Endothelial cell (in vitro differentiated cells): ENCODE results near the gene PATJ. TPM values are rescaled to one million over a fixed set of nuclear protein-coding genes. Genes with fewer than 3 reads are reported as not detected.
"Not testable (repeated sequence)": the region's sequence is repeated elsewhere in the genome, so short reads cannot be mapped to it uniquely, and the experiment has no call there.

ENCODE experiments used
- DNase-seq: peaks from one replicate; pipeline ENCODE4 v3.0.0; 2021; ENCODE audit warnings: low spot score
- H3K27ac Mint-ChIP-seq: one replicate; pipeline ENCODE4 v1.8.0; 2021; ENCODE audit warnings: mixed read lengths, inconsistent platforms; ENCODE audit not compliant: unreplicated experiment
- H3K27me3 Mint-ChIP-seq: one replicate; pipeline ENCODE4 v1.8.0; 2021; ENCODE audit warnings: mild to moderate bottlenecking, moderate library complexity, mixed read lengths, inconsistent platforms; ENCODE audit not compliant: unreplicated experiment
- H3K36me3 Mint-ChIP-seq: one replicate; pipeline ENCODE4 v1.8.0; 2021; ENCODE audit warnings: mild to moderate bottlenecking, low read depth, mixed read lengths, inconsistent platforms; ENCODE audit not compliant: unreplicated experiment
- H3K4me1 Mint-ChIP-seq: one replicate; pipeline ENCODE4 v1.8.0; 2021; ENCODE audit warnings: mild to moderate bottlenecking, mixed read lengths, inconsistent platforms; ENCODE audit not compliant: unreplicated experiment
- H3K4me3 Mint-ChIP-seq: one replicate; pipeline ENCODE4 v1.8.0; 2021; ENCODE audit warnings: mild to moderate bottlenecking, mixed read lengths, inconsistent platforms; ENCODE audit not compliant: unreplicated experiment
- H3K9me3 Mint-ChIP-seq: one replicate; pipeline ENCODE4 v1.8.0; 2021; ENCODE audit warnings: mixed read lengths, inconsistent platforms; ENCODE audit not compliant: unreplicated experiment
- total RNA-seq: library from RNA; stranded (reverse); fragmentation: NEBNext Ultra II Directional; extraction: Animal tissue kit (Norgen Biotek cat#: 25700); gene quantifications from one replicate; pipeline ENCODE4 v1.2.1, GENCODE V29; 2021; ENCODE audit not compliant: unreplicated experiment
- TF ChIP-seq, protein P1 (sequence below): fragments of 200-600 bp; sonication (generic); IDR thresholded peaks from one replicate; pipeline ENCODE4 v1.5.0; 2021; ENCODE audit warnings: antibody characterized with exemption; ENCODE audit not compliant: unreplicated experiment

PATJ gene
- total RNA-seq, 1 donor from 2014 or later = 13.9 TPM

DNA sequence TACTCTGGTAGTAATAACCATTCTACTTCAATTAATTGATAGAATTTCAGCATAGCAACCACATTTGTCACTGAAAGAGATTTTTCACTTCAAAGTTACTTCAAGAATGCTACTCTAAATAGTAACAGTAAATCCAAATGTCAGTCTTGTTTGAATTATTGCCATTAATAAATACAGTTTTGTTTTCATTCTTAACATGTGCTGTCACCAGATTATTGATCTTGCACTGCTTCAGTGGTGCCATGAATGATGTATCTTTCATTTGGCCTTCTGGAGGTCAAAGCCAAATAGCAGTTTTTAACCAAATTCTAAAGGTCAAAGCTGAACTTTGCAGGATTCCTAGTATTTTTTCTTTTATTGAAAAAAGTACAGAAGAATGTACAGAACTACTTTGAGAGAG, 199.5 kb downstream of the PATJ start:
- DNase-seq = no peak
- TF ChIP-seq, protein P1, sequence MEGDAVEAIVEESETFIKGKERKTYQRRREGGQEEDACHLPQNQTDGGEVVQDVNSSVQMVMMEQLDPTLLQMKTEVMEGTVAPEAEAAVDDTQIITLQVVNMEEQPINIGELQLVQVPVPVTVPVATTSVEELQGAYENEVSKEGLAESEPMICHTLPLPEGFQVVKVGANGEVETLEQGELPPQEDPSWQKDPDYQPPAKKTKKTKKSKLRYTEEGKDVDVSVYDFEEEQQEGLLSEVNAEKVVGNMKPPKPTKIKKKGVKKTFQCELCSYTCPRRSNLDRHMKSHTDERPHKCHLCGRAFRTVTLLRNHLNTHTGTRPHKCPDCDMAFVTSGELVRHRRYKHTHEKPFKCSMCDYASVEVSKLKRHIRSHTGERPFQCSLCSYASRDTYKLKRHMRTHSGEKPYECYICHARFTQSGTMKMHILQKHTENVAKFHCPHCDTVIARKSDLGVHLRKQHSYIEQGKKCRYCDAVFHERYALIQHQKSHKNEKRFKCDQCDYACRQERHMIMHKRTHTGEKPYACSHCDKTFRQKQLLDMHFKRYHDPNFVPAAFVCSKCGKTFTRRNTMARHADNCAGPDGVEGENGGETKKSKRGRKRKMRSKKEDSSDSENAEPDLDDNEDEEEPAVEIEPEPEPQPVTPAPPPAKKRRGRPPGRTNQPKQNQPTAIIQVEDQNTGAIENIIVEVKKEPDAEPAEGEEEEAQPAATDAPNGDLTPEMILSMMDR = no peak
- H3K36me3 Mint-ChIP-seq = no peaks in the 10 kb centered on the region
- no peaks in the 10 kb centered on the region for H3K4me1 Mint-ChIP-seq
- no peak overlapping the region for H3K27ac Mint-ChIP-seq
- H3K27me3 Mint-ChIP-seq = no peaks in the 10 kb centered on the region
- no peak overlapping the region for H3K4me3 Mint-ChIP-seq
- no peaks in the 10 kb centered on the region for H3K9me3 Mint-ChIP-seq

DNA sequence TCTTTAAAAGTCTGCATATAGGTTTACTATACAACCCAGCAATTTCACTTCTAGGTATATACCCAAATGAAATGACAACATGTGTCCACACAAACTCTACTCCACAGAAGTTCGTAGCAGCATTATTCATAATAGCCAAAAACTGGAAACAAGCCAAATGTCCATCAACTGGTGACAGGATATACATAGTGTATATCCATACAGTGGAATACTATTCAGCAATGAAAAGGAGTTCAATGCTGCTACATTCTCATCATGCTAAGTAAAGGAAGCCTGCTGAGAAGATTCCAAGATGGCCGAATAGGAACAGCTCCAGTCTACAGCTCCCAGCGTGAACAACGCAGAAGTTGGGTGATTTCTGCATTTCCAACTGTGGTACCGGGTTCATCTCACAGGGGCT, 200.6 kb downstream of the PATJ start:
- Mint-ChIP-seq H3K9me3 (no peaks in the 10 kb centered on the region), H3K27ac (no peak overlapping the region), H3K27me3 (no peaks in the 10 kb centered on the region), H3K36me3 (no peaks in the 10 kb centered on the region), H3K4me3 (no peak overlapping the region), H3K4me1 (no peaks in the 10 kb centered on the region)
- TF ChIP-seq, protein P1 = no peak
- DNase-seq = no peak

DNA sequence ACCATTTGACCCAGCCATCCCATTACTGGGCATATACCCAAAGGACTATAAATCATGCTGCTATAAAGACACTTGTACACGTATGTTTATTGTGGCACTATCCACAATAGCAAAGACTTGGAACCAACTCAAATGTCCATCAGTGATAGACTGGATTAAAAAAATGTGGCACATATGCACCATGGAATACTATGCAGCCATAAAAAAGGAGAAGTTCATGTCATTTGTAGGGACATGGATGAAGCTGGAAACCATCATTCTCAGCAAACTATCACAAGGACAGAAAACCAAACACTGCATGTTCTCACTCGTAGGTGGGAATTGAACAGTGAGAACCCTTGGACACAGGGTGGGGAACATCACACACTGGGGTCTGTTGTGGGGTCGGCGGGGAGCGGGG, 206.4 kb downstream of the PATJ start:
- H3K36me3 Mint-ChIP-seq, H3K27ac Mint-ChIP-seq, H3K4me3 Mint-ChIP-seq, H3K27me3 Mint-ChIP-seq, DNase-seq, H3K9me3 Mint-ChIP-seq, H3K4me1 Mint-ChIP-seq: not testable (repeated sequence)

DNA sequence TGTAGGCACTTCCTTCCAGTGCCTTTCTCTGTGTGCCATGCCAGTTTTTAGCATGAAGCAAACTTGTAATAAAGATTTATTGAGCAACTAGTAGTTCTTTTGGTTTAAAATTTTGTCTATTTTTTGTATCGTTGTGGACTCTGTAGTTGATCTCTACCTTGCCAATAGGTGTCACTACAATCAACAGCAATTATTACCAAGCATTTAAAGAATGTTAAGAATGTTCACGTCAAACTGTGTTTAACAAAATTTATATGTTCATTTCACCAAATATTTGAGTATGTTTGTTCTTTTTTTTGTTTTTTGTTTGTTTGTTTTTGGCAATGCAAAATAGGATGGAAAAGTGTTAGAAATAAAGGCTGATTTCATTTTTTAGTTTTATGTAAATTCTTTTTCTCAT, 208.1 kb downstream of the PATJ start:
- TF ChIP-seq, protein P1 = peak; percentile 16
- Mint-ChIP-seq H3K4me1 (peaks cover 5% of the 10 kb centered on the region), H3K9me3 (no peaks in the 10 kb centered on the region), H3K4me3 (no peak overlapping the region), H3K27me3 (peaks cover 2% of the 10 kb centered on the region), H3K27ac (no peak overlapping the region), H3K36me3 (no peaks in the 10 kb centered on the region)
- DNase-seq = no peak

DNA sequence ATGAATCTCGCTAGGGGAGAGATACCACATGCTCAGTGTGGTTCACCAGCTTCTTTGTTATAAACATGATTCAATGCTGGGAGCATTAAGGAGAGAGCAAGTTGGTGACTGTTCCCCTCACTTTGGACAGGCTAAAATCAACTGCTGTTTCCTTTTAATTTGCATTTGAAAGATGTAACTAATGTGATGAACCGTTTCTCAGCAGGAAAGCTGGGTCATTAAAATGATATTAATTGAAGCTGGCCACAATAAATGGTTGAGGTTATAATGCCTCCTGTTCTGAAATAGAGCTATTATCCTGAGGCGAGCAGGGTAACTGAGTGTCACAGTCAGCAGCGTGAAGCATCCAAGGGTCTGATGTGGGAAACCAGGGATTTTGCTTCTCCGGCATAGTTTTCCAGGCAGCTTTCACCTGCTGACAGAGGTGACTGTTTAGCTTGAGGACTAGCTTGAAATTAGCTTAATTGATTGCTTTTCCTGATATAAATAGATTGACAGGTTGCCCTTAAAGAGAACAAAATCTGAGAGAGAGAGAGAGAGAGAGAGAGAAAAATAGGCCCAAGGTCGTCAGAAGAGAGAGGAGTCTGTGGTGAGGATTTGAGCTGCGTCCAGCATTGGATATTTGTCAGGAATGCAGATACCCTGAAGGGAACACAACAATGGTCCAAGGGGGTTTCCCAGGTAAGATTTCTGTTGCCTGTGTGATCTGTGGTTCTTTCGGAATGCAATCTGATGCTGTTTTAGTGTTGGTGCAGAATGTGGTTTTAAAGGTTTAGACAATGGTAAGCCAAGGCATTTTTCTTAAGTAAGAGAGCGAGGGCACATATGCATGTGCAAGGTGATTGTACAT, 209.7 kb downstream of the PATJ start:
- peaks cover 2% of the 10 kb centered on the region for H3K27me3 Mint-ChIP-seq
- H3K9me3 Mint-ChIP-seq = no peaks in the 10 kb centered on the region
- DNase-seq = no peak
- no peak overlapping the region for H3K4me3 Mint-ChIP-seq
- H3K36me3 Mint-ChIP-seq = no peaks in the 10 kb centered on the region
- no peak overlapping the region for H3K27ac Mint-ChIP-seq
- TF ChIP-seq, protein P1 = no peak
- peaks cover 8% of the 10 kb centered on the region for H3K4me1 Mint-ChIP-seq
